AG04450 (cell line): ENCODE data around the gene ASCC1. TPM values are rescaled to one million over a fixed set of nuclear protein-coding genes. Genes with fewer than 3 reads are reported as not detected.

ENCODE experiments used
- CTCF ChIA-PET: fragments of 300-600, 350-600 bp; formaldehyde crosslinking; extraction: SDS; loops from one replicate; lab custom pipeline; 2022; ENCODE audit warnings: antibody characterized with exemption, inconsistent platforms; lab: Charles Lee
- POLR2A ChIA-PET: fragments of 350-600 bp; formaldehyde crosslinking; extraction: SDS; loops from one replicate; lab custom pipeline; 2021; ENCODE audit warnings: antibody characterized with exemption, inconsistent platforms; lab: Yijun Ruan, JAX
- DNase-seq: peaks from one replicate; pipeline ENCODE4 v3.0.0-alpha.2; 2011; ENCODE audit warnings: low read depth, low spot score
- H3K27ac ChIP-seq: one replicate; pipeline ENCODE4 v1.5.1; 2012; ENCODE audit warnings: low read depth, low read length, control low read depth
- H3K27me3 ChIP-seq: one replicate; pipeline ENCODE4 v1.6.0; 2012; ENCODE audit warnings: low read length; ENCODE audit not compliant: control insufficient read depth, insufficient read depth
- H3K4me3 ChIP-seq: 2 replicates; pipeline ENCODE4 v1.5.1; 2011; ENCODE audit warnings: mild to moderate bottlenecking, low read depth, low read length, control low read depth
- H3K9me3 ChIP-seq: 2 replicates; pipeline ENCODE4 v1.5.1; 2012; ENCODE audit warnings: low read length; ENCODE audit not compliant: control insufficient read depth, insufficient read depth
- CTCF ChIP-seq: IDR thresholded peaks from 2 replicates; pipeline ENCODE4 v1.5.1; 2011; ENCODE audit warnings: low read depth, low read length, control low read depth, inconsistent platforms
- polyA minus RNA-seq: library from RNA; depleted of rRNA, polyadenylated mRNA; stranded (reverse); fragments of >200 nt; gene quantifications from 2 replicates; pipeline ENCODE4 v1.2.3, GENCODE V29; 2011; rRNA and poly(A)+ RNA removed
- polyA plus RNA-seq: library from polyadenylated mRNA; depleted of rRNA; stranded (reverse); fragments of >200 nt; gene quantifications from 2 replicates; pipeline ENCODE4 v1.2.3, GENCODE V29; 2011; rRNA removed

The ASCC1 gene
- 36.3 and 43.7 TPM in 2 replicates for polyA plus RNA-seq
- polyA minus RNA-seq = 20.2 and 33.2 TPM in 2 replicates

GRCh38 chr10:72215611-72216549 is at the start of gene ASCC1, which contains the start of gene ANAPC16:
TSS of gene ASCC1 (minus strand) at chr10:72216276. CDS start at chr10:72213298, 2,978 bp downstream.
TSS of gene ANAPC16 (plus strand) at chr10:72216012. CDS start at chr10:72223915, 7,903 bp downstream.
- Histone ChIP-seq H3K4me3 (peak within 1 kb of the TSS; percentile 89), H3K27me3 (no peaks in the 10 kb centered on the region), H3K9me3 (no peaks in the 10 kb centered on the region), H3K27ac (peak within 1 kb of the TSS; percentile 97)
- peak; percentile 80 for DNase-seq
- CTCF ChIA-PET = interaction anchor here (0.7 to 2.4 kb wide), 7 partner anchors 11 to 319 kb away, joined by 3 to 11 read pairs (median 5); no protein-coding TSS in a partner anchor
- TF ChIP-seq CTCF = no peak
- POLR2A ChIA-PET = interaction anchor here (0.6 to 2.7 kb wide), 5 partner anchors 58 to 123 kb away, joined by 3 to 10 read pairs (median 3); partner anchors contain the start of gene DDIT4

GRCh38 chr10:72265508-72265907 is 49.4 kb upstream of the ASCC1 start:
- no peak overlapping the region for H3K4me3 ChIP-seq
- no peak for DNase-seq
- H3K27me3 ChIP-seq = no peaks in the 10 kb centered on the region
- no peak overlapping the region for H3K27ac ChIP-seq
- no peak for TF ChIP-seq CTCF
- no peaks in the 10 kb centered on the region; the same call in 1 of the 2 replicates for H3K9me3 ChIP-seq
- ChIA-PET CTCF (interaction anchor here (0.6 kb wide), 1 partner anchor 366 kb away, joined by 3 read pairs; no protein-coding TSS in a partner anchor), POLR2A (no interaction called here)

GRCh38 chr10:72264536-72264935 is 48.5 kb upstream of the ASCC1 start:
- H3K27ac ChIP-seq = no peak overlapping the region
- no peak for DNase-seq
- no peaks in the 10 kb centered on the region; the same call in 1 of the 2 replicates for H3K9me3 ChIP-seq
- CTCF ChIA-PET = no interaction called here
- POLR2A ChIA-PET = interaction anchor here (1.8 kb wide), 1 partner anchor 9 kb away, joined by 5 read pairs; the partner anchor contains the start of gene DDIT4
- H3K27me3 ChIP-seq = no peaks in the 10 kb centered on the region
- H3K4me3 ChIP-seq = no peak overlapping the region
- no peak for TF ChIP-seq CTCF

GRCh38 chr10:72263613-72264241 is 47.7 kb upstream of the ASCC1 start:
- no peaks in the 10 kb centered on the region; the same call in 1 of the 2 replicates for H3K9me3 ChIP-seq
- DNase-seq = no peak
- H3K4me3 ChIP-seq = no peak overlapping the region
- ChIA-PET POLR2A (interaction anchor here (1.8 kb wide), 1 partner anchor 10 kb away, joined by 5 read pairs; the partner anchor contains the start of gene DDIT4), CTCF (no interaction called here)
- no peaks in the 10 kb centered on the region for H3K27me3 ChIP-seq
- no peak overlapping the region for H3K27ac ChIP-seq
- TF ChIP-seq CTCF = no peak
